SU-DHL-6 (cell line): Measurements from ENCODE around the gene GIGYF2.

ENCODE experiments used
- EZH2phosphoT487 ChIP-seq: fragments of 200-600 bp; sonication (generic), shearing (Covaris generic); conservative IDR thresholded peaks from 2 replicates; pipeline ENCODE4 v1.6.1; 2018; ENCODE audit warnings: mild to moderate bottlenecking, antibody characterized with exemption, low read length, moderate library complexity, mixed read lengths
- TF ChIP-seq, protein P1 (sequence below): fragments of 200-600 bp; sonication (generic); IDR thresholded peaks from one replicate; pipeline ENCODE4 v1.5.1; 2017; ENCODE audit warnings: antibody characterized with exemption, mild to moderate bottlenecking, low read length, moderate library complexity; ENCODE audit not compliant: insufficient read depth, poor library complexity, severe bottlenecking

DNA sequence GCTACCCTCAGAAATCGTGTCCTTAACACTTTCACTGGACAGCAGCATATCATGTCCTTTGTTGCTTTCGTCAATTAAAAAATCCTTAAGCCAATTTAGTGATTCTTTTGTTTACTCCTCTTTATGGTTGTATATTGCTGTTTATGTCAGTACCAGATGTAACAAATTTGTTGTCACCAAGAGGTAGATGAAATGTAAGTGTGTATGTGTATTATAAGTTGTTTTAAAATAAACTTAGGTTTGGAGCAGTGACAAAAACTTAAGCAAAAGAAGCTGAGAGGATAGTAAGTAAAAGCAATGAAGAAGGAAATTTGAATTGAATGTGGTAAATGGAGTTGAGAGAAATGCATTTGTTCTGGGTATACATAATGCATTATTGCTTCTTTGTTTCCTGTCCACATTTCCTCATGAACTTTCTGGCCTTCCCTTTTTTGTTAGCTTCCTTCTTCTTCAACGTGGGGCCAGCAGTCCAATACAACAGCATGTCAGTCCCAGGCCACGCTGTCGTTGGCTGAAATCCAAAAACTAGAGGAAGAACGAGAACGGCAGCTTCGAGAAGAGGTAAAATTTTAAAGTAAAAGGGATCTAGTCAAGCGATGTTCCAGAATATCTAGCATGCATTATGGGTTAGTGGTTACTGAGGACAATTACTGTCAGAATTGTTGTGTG is 142.4 kb downstream of the GIGYF2 start:
- TF ChIP-seq, protein P1, sequence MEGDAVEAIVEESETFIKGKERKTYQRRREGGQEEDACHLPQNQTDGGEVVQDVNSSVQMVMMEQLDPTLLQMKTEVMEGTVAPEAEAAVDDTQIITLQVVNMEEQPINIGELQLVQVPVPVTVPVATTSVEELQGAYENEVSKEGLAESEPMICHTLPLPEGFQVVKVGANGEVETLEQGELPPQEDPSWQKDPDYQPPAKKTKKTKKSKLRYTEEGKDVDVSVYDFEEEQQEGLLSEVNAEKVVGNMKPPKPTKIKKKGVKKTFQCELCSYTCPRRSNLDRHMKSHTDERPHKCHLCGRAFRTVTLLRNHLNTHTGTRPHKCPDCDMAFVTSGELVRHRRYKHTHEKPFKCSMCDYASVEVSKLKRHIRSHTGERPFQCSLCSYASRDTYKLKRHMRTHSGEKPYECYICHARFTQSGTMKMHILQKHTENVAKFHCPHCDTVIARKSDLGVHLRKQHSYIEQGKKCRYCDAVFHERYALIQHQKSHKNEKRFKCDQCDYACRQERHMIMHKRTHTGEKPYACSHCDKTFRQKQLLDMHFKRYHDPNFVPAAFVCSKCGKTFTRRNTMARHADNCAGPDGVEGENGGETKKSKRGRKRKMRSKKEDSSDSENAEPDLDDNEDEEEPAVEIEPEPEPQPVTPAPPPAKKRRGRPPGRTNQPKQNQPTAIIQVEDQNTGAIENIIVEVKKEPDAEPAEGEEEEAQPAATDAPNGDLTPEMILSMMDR, result no peak
- TF ChIP-seq EZH2phosphoT487, result no peak
